GM23338 (cell line): ENCODE results near the gene FBXO8. TPM values are rescaled to one million over a fixed set of nuclear protein-coding genes. Genes with fewer than 3 reads are reported as not detected.

Experiments used
- ATAC-seq: fragments of 200-7000 bp; cut with Tn5 transposase; 3 replicates; pipeline ENCODE4 v1.9.1; 2020
- DNase-seq: peaks from one replicate; pipeline ENCODE4 v3.0.0-alpha.2; 2015; ENCODE audit warnings: low spot score
- H2AFZ ChIP-seq: fragments of 200-600 bp; sonication (generic); 2 replicates; pipeline ENCODE4 v1.8.0; 2016; ENCODE audit warnings: antibody characterized with exemption, mild to moderate bottlenecking, moderate library complexity
- H3F3A ChIP-seq: fragments of 200-600 bp; sonication (generic); replicated peaks from 2 replicates; pipeline ENCODE4 v1.8.0; 2017; ENCODE audit warnings: antibody characterized with exemption, mixed run types, low read depth
- H3K27ac ChIP-seq: fragments of 200-600 bp; sonication (generic); 2 replicates; pipeline ENCODE4 v1.6.1; 2016; ENCODE audit warnings: low read depth
- H3K27me3 ChIP-seq: fragments of 200-600 bp; sonication (generic); 2 replicates; pipeline ENCODE4 v1.8.0; 2016; ENCODE audit warnings: mild to moderate bottlenecking, mixed run types, moderate library complexity; ENCODE audit not compliant: insufficient read depth
- H3K36me3 ChIP-seq: fragments of 200-600 bp; sonication (generic); 2 replicates; pipeline ENCODE4 v1.8.0; 2016; ENCODE audit warnings: mild to moderate bottlenecking; ENCODE audit not compliant: insufficient read depth
- H3K4me1 ChIP-seq: fragments of 200-600 bp; sonication (generic); 2 replicates; pipeline ENCODE4 v1.8.0; 2016; ENCODE audit warnings: mild to moderate bottlenecking, moderate library complexity; ENCODE audit not compliant: insufficient read depth
- H3K4me2 ChIP-seq: fragments of 200-600 bp; sonication (generic); 2 replicates; pipeline ENCODE4 v1.7.1; 2017; ENCODE audit warnings: mixed run types
- H3K4me3 ChIP-seq: fragments of 200-600 bp; sonication (generic); 2 replicates; pipeline ENCODE4 v1.6.1; 2016; ENCODE audit warnings: mixed run types
- H3K79me2 ChIP-seq: fragments of 200-600 bp; sonication (generic); replicated peaks from 2 replicates; pipeline ENCODE4 v1.8.0; 2017; ENCODE audit warnings: mild to moderate bottlenecking; ENCODE audit not compliant: insufficient read depth
- H3K9me2 ChIP-seq: fragments of 200-600 bp; sonication (generic); 2 replicates; pipeline ENCODE4 v1.8.0; 2017; ENCODE audit not compliant: insufficient read depth
- H4K20me1 ChIP-seq: fragments of 200-600 bp; sonication (generic); replicated peaks from 2 replicates; pipeline ENCODE4 v1.8.0; 2017; ENCODE audit warnings: mild to moderate bottlenecking; ENCODE audit not compliant: insufficient read depth
- H3K27ac Mint-ChIP-seq: 2 replicates; pipeline ENCODE4 v1.8.0; 2020; ENCODE audit warnings: inconsistent platforms, mild to moderate bottlenecking, moderate library complexity, mixed read lengths
- H3K27me3 Mint-ChIP-seq: 3 replicates; pipeline ENCODE4 v1.8.0; 2022; ENCODE audit warnings: low read depth, mild to moderate bottlenecking, moderate library complexity, mixed read lengths, inconsistent platforms; ENCODE audit not compliant: insufficient read depth, poor library complexity
- H3K36me3 Mint-ChIP-seq: 3 replicates; pipeline ENCODE4 v1.8.0; 2021; ENCODE audit warnings: low read depth, mild to moderate bottlenecking, inconsistent platforms, moderate library complexity, mixed read lengths
- H3K4me1 Mint-ChIP-seq: 3 replicates; pipeline ENCODE4 v1.8.0; 2020; ENCODE audit warnings: mild to moderate bottlenecking, inconsistent platforms, mixed read lengths
- H3K4me3 Mint-ChIP-seq: 3 replicates; pipeline ENCODE4 v1.8.0; 2021; ENCODE audit warnings: moderate library complexity, mild to moderate bottlenecking, inconsistent platforms, mixed read lengths
- H3K9me3 Mint-ChIP-seq: 3 replicates; pipeline ENCODE4 v1.8.0; 2020; ENCODE audit warnings: moderate library complexity, mild to moderate bottlenecking, inconsistent platforms, mixed read lengths
- CREB1 ChIP-seq: fragments of 250-450 bp; sonication (Bioruptor Pico); IDR thresholded peaks from 2 replicates; pipeline ENCODE4 v1.5.0; 2020; ENCODE audit warnings: low read depth, mild to moderate bottlenecking, moderate library complexity
- CTCF ChIP-seq, 2 experiments: fragments of 200-600 bp in 1 of 2; sonication (generic) in 1 of 2; conservative IDR thresholded peaks; 2 replicates each; pipeline versions ENCODE4 v1.5.1 to v1.6.1; 2016 to 2017; ENCODE audit warnings: antibody characterized with exemption in 2 of 2, low read depth in 2 of 2, mild to moderate bottlenecking in 2 of 2, moderate library complexity in 1 of 2
- ETS1 ChIP-seq: IDR thresholded peaks from 2 replicates; pipeline ENCODE4 v1.6.1; 2016; ENCODE audit warnings: antibody characterized with exemption
- EZH2 ChIP-seq: fragments of 200-600 bp; sonication (generic); IDR thresholded peaks from one replicate; pipeline ENCODE4 v1.8.0; 2017; ENCODE audit warnings: antibody characterized with exemption, mild to moderate bottlenecking, low read depth; ENCODE audit not compliant: unreplicated experiment
- EZH2phosphoT487 ChIP-seq: fragments of 200-600 bp; sonication (generic); IDR thresholded peaks from one replicate; pipeline ENCODE4 v1.8.1; 2018; ENCODE audit warnings: antibody characterized with exemption; ENCODE audit not compliant: unreplicated experiment
- JUNB ChIP-seq: IDR thresholded peaks from one replicate; pipeline ENCODE4 v1.6.1; 2016; ENCODE audit warnings: antibody characterized with exemption; ENCODE audit not compliant: unreplicated experiment
- NANOG ChIP-seq: IDR thresholded peaks from 2 replicates; pipeline ENCODE4 v1.6.1; 2016; ENCODE audit warnings: antibody characterized with exemption, borderline replicate concordance
- POLR2AphosphoS5 ChIP-seq: IDR thresholded peaks from 2 replicates; pipeline ENCODE4 v1.6.1; 2016; ENCODE audit warnings: antibody characterized with exemption, low read depth
- REST ChIP-seq: IDR thresholded peaks from one replicate; pipeline ENCODE4 v1.6.1; 2018; ENCODE audit warnings: antibody characterized with exemption; ENCODE audit not compliant: unreplicated experiment
- STAT1 ChIP-seq: IDR thresholded peaks from one replicate; pipeline ENCODE4 v1.6.1; 2016; ENCODE audit warnings: antibody characterized with exemption; ENCODE audit not compliant: unreplicated experiment
- ZNF114 ChIP-seq: fragments of 250-450 bp; sonication (Bioruptor Pico); IDR thresholded peaks from 2 replicates; pipeline ENCODE4 v1.5.0; 2020; ENCODE audit warnings: mild to moderate bottlenecking, moderate library complexity
- ZNF331 ChIP-seq: fragments of 250-450 bp; sonication (Bioruptor Pico); IDR thresholded peaks from 2 replicates; pipeline ENCODE4 v1.5.0; 2020; ENCODE audit warnings: low read depth, mild to moderate bottlenecking, moderate library complexity
- polyA plus RNA-seq: library from polyadenylated mRNA; unstranded; fragments of >200 nt; fragmentation: Nextera tagmentation; extraction: Ambion mirVana; gene quantifications from 2 replicates; pipeline ENCODE4 v1.2.1, GENCODE V29; 2016
- total RNA-seq: library from RNA; depleted of rRNA; stranded (reverse); fragments of >200 nt; shearing (Covaris generic); gene quantifications from 2 replicates; pipeline ENCODE4 v1.2.3, GENCODE V29; 2014
- TF ChIP-seq, protein P1 (sequence below): fragments of 250-450 bp; sonication (Bioruptor Pico); IDR thresholded peaks from 2 replicates; pipeline ENCODE4 v1.5.0; 2020; ENCODE audit warnings: mild to moderate bottlenecking, moderate library complexity

The FBXO8 gene
- total and polyA plus RNA-seq, 2 experiments from 2014 or later = 5.8 to 7.9 TPM

DNA sequence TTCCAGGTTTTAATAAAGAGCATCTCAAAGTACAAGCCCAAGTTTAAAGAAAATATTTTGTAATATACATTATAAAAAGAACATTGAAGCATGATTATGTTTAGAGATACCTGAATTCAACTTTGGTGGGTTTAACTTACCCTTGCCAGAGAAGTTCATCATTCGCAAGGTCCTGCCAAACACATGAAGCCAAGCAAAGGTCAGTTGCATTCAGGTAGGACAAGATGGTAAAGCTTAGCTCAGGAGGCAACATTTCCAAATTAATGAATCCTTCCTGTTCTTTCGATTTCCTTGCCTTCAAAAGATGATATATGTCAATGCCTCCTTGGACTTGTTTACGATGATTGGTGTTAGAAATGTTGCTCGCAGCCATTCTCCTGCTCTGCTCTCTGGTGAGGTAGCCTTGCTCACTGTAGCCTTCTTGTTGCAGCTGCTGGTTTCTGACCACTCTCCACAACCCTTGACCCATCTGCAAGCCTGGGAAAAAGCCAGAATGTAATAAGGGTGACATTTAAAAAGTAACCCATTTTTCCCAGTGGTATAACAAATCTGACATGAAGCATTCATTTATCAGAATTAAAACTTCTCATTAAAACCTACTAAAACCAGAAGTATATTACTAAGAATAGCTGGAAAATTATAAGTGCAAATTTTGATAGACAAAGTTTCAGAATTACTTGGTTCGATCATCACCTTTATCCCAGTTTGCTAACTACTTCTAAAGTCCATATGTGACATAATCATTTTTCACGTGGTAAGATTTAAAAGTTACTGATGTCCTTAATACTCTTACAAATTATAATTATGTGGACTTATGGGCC is 20.6 kb downstream of the FBXO8 start:
- H3K79me2 ChIP-seq = no peaks in the 10 kb centered on the region
- H3K4me3 ChIP-seq = no peak overlapping the region
- no peaks in the 10 kb centered on the region for H3K4me1 Mint-ChIP-seq
- H3F3A ChIP-seq = no peaks in the 10 kb centered on the region
- TF ChIP-seq, protein P1, sequence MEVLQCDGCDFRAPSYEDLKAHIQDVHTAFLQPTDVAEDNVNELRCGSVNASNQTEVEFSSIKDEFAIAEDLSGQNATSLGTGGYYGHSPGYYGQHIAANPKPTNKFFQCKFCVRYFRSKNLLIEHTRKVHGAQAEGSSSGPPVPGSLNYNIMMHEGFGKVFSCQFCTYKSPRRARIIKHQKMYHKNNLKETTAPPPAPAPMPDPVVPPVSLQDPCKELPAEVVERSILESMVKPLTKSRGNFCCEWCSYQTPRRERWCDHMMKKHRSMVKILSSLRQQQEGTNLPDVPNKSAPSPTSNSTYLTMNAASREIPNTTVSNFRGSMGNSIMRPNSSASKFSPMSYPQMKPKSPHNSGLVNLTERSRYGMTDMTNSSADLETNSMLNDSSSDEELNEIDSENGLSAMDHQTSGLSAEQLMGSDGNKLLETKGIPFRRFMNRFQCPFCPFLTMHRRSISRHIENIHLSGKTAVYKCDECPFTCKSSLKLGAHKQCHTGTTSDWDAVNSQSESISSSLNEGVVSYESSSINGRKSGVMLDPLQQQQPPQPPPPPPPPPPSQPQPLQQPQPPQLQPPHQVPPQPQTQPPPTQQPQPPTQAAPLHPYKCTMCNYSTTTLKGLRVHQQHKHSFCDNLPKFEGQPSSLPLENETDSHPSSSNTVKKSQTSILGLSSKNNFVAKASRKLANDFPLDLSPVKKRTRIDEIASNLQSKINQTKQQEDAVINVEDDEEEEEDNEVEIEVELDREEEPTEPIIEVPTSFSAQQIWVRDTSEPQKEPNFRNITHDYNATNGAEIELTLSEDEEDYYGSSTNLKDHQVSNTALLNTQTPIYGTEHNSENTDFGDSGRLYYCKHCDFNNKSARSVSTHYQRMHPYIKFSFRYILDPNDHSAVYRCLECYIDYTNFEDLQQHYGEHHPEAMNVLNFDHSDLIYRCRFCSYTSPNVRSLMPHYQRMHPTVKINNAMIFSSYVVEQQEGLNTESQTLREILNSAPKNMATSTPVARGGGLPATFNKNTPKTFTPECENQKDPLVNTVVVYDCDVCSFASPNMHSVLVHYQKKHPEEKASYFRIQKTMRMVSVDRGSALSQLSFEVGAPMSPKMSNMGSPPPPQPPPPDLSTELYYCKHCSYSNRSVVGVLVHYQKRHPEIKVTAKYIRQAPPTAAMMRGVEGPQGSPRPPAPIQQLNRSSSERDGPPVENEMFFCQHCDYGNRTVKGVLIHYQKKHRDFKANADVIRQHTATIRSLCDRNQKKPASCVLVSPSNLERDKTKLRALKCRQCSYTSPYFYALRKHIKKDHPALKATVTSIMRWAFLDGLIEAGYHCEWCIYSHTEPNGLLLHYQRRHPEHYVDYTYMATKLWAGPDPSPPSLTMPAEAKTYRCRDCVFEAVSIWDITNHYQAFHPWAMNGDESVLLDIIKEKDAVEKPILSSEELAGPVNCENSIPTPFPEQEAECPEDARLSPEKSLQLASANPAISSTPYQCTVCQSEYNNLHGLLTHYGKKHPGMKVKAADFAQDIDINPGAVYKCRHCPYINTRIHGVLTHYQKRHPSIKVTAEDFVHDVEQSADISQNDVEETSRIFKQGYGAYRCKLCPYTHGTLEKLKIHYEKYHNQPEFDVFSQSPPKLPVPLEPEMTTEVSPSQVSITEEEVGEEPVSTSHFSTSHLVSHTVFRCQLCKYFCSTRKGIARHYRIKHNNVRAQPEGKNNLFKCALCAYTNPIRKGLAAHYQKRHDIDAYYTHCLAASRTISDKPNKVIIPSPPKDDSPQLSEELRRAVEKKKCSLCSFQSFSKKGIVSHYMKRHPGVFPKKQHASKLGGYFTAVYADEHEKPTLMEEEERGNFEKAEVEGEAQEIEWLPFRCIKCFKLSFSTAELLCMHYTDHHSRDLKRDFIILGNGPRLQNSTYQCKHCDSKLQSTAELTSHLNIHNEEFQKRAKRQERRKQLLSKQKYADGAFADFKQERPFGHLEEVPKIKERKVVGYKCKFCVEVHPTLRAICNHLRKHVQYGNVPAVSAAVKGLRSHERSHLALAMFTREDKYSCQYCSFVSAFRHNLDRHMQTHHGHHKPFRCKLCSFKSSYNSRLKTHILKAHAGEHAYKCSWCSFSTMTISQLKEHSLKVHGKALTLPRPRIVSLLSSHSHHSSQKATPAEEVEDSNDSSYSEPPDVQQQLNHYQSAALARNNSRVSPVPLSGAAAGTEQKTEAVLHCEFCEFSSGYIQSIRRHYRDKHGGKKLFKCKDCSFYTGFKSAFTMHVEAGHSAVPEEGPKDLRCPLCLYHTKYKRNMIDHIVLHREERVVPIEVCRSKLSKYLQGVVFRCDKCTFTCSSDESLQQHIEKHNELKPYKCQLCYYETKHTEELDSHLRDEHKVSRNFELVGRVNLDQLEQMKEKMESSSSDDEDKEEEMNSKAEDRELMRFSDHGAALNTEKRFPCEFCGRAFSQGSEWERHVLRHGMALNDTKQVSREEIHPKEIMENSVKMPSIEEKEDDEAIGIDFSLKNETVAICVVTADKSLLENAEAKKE (CRISPR knock-in tag) = no peak
- TF ChIP-seq CTCF (conservative IDR thresholded peaks at IDR 0.05; ENCODE audit: low read depth in 2 of 2) (no peak), EZH2phosphoT487 (no peak), NANOG (no peak), JUNB (no peak), ZNF114 (CRISPR knock-in tag) (no peak), EZH2 (no peak), ZNF331 (CRISPR knock-in tag) (no peak), ETS1 (no peak), POLR2AphosphoS5 (no peak), STAT1 (no peak), CREB1 (CRISPR knock-in tag) (no peak), REST (no peak)
- no peak for ATAC-seq
- H3K27me3 ChIP-seq = no peaks in the 10 kb centered on the region
- no peak overlapping the region for H3K27ac ChIP-seq
- H3K4me2 ChIP-seq = no peak overlapping the region
- H3K36me3 ChIP-seq = no peaks in the 10 kb centered on the region
- H2AFZ ChIP-seq = no peak overlapping the region
- no peaks in the 10 kb centered on the region for H3K9me3 Mint-ChIP-seq
- H3K4me3 Mint-ChIP-seq = no peak overlapping the region
- H3K36me3 Mint-ChIP-seq = no peaks in the 10 kb centered on the region
- H3K27me3 Mint-ChIP-seq = no peaks in the 10 kb centered on the region
- no peaks in the 10 kb centered on the region for H3K9me2 ChIP-seq
- no peaks in the 10 kb centered on the region for H3K4me1 ChIP-seq
- no peaks in the 10 kb centered on the region for H4K20me1 ChIP-seq
- H3K27ac Mint-ChIP-seq = no peak overlapping the region
- DNase-seq = no peak
